GM18858 (cell line): ENCODE data around the gene CD72.
"Not testable (repeated sequence)": the region's sequence is repeated elsewhere in the genome, so short reads cannot be mapped to it uniquely, and the experiment has no call there.

Experiments
- ATAC-seq: cut with Tn5 transposase; IDR thresholded peaks from one replicate; pipeline ENCODE4 v1.9.1; 2021; ENCODE audit not compliant: unreplicated experiment

CD72 gene

DNA sequence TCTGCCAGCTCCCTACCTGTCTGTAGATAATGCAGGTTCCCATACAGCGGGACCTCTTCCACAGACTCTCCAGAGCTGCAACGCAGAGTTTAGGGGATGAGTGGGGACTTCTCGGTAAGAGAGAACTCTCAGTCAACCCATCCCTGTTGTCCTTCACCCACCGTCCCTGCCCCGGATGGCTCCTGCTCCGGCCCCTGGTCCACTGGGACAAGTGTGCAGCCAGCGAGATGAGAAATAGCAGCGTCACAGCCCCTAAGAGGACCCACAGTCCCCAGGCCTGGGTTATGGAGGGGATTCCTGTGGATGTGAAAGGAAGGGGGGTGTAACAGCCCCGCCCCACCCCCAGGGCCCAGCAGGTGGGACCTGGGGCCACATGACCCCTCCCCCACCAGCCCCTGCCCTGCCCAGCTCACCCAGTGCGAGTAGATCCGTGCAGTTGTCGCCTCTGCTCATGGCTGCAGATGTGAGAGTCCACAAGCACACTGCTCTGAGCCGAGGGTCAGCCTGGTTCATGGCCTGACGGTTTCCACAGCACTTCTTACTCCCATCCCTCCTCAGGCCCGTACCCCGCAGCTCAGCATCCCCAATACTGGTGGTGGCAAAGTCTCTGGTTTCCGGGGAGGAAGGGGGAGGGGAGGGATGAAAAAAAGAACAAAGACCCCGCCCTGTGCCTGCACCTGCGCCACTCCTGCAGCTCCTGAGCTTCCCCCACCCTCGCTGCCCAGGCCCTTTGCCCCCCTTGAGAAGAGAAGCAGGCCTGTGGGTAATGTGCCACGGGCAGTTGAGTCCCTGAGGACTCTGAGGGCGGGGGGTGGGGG lies 32.3 kb upstream of the CD72 start, which contains the start of gene SIT1:
TSS of gene SIT1 (minus strand) at position 591 of the 818 bp plus-strand sequence. CDS start at position 513, 78 bp downstream.
- ATAC-seq: no peak

DNA sequence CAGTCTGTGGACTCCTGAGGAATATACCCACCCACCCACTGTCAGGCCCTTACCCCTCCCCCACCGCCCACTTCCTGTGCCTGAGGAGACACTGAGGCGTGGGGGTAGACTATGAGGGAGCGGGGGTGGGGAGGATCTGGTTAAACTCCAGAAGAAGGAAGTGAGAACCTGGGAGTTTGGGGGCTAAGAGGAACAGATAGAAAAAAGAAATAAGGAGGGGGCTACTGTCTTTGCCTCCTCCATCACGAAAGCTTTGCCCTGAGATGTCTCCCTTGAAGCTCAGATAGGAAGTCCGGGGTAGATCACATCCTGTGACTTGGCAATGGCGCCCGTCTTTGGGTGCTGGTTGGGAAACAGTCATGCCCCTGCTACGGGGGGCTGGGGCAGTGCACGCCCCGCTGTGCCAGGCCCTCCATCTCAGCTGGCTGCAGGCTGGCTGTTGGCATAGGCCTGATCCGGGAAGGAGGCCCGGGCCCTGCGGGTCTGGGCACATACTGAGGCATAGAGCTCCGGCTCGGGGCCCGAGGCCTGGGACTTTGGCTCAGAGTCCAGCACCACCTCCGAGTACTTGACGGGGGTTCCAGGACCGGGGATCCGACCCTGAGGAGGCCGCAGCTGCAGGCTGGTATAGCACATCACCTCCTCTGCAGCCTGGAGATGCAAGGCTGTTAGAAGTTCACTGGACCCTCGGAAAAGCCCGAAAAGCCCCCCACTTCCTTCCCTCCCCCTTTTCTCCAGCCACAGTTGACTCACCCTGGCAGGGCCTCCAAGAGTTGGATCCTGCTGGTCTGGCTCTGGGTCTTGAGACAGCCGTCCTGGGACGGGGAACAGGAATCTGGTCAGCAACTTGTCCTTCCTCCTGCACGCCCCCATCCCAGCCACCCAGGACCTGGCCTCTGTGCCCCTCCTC lies 31.5 kb upstream of the CD72 start:
- no peak for ATAC-seq

DNA sequence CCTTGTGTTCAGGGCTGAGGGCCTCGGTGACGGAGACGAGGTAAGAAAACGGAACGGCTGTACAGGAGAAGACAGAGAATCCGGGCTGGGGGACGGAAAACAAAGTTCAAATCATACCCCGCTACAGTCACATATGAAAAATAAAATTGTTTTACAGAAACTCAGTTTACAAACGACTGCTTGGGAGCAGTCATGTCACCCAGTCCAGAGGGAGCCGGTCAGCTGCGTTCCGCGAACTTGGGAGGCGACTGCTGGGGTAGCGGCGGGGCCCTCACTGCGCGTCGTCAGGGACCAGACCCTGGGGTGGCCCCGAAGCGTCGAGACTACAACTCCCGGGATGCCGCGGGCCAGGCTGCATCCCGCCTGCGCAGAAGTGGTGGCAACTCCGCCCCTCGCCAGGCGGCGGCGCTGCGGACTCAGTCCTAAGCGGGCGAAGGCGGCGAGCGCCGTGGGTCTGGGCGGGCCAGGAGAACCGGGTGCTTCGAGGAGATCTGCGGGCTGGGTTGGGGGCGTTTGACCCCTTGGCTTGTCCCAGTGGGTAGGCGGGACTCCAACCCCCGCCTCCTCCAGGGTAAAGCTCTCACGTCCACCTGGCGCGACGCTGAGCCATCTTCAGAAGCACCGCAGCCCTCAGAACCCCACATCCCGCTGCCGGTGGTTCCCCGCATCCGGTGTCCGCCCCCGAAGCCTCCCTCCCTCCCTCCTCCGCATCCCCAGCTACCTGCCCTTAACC lies 28.5 kb upstream of the CD72 start:
- ATAC-seq: peak; percentile 67

DNA sequence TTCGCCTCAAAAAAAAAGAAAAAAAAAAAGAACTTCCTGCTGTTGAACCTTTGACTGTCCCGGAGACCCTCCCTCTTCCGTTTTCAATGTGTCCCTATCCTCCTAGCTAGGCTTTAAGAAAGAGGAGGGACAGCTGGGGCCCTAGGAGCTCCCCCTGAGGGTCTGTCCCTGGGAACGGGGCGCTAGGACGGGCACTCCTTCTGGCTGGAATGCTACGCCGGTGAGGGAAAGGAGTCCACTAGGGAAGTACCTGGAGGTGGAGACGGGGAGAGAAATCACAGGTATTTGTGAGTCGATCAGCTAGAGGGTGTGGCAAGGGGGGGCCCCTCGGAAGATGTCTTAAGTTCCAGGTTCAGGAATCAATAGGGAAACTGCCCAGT lies 27.9 kb upstream of the CD72 start:
- peak; percentile 9 for ATAC-seq

DNA sequence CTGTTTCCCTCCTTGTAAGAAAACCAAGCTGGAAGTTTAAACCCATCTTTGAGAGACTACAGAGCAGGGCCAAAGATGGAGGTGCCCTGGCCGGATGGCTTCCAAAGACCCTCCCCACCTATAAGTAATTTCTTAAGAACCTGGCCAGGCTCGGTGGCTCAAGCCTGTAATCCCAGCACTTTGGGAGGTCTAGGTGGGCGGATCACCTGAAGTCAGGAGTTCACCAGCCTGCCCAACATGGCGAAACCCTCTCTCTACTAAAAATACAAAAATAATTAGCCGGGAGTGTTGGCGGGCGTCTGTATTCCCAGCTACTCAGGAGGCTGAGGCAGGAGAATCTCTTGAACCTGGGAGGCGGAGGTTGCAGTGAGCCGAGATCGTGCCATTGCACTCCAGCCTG lies 27.5 kb upstream of the CD72 start:
- not testable (repeated sequence) for ATAC-seq

DNA sequence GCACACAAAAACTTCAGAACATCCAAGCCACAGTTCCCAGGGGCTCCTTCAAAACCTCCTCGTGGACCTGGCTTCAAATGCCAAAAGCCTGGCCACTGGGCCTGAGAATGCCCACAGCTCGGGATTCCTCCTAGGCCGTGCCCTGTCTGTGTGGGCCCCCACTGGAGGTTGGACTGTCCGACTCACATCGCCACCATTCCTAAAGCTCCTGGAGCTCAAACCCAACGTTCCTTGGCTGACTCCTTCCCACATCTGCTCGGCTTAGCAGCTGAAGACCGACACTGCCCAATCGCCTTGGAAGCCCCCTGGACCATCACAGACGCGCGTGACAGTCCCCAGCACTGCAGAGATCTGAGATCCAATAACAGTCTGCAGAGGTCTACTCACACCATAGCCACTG lies 24.8 kb upstream of the CD72 start:
- no peak for ATAC-seq

DNA sequence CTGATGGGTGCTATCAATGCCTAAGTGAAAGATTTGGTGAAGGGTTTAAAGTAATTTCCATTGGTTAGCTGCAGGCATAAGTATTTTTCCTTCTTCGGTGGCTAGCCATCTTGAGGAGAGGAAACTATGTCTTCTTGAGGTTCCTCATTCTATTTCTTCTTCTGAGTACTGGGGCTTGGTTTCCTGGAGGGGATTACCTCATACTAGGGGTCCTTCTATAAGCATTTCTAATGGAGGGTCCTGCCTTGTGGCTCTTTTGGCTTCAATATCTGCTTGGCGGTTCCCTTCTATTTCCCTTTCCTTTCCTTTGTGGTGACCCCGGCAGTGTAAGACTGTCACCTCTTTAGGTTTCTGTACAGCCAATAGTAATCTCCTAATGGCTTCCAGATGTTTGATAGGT lies 23.3 kb upstream of the CD72 start:
- not testable (repeated sequence) for ATAC-seq

DNA sequence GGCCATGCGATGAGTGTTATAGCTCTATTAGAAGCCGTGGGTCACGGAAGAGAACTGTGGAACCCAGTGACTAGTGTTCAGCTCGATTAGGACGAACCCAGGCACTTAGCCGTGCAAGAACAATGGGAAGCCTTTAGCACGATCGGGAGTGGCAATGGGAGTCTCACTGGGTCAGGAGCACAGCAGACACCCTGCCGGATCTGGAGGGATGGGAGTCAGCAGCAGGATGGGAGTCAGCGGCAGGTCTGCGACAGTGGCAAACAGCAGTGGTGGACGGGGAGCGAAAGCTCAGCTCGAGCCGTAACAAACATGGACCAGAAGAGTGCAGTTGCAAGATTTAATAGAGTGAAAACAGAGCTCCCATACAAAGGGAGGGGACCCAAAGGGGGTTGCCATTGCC lies 22.2 kb upstream of the CD72 start:
- ATAC-seq: not testable (repeated sequence)

DNA sequence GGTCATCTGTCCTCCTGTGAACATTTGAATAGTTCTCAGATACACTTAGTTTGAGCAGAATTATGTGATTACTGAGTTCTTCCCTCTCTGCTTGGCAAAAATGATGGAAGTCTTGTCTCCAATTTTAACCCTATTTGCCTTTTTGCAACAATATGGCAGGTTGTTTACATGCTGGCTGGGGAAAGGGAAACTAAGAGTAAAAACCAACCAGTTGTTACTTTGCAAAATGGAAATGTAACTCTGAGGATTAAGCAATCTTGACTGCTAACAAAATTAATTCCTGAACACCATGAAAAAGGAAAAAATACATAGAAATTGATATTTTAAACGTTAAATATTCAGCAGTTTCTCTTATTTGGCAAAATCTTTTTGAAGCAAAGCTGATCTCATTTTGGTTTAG lies 21.4 kb upstream of the CD72 start:
- no peak for ATAC-seq

DNA sequence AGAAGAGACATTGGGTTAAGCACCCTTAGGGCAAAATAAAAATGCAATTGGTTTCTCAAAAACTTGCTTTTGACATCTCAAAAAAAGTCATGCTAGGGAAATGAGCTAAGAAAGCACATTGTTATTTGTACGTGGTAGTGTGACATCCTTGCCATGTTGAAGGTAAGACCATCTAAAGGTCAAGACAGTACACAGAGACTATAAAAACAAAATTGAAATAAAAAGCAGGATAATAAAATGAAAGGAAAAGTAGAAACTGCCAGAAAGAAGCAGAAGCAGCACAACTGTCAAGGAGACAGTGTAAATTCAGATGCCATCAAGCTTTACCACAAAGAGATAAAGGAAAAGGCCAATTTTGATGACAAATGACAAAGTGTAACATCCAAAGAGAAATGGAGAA lies 21.0 kb upstream of the CD72 start:
- not testable (repeated sequence) for ATAC-seq

DNA sequence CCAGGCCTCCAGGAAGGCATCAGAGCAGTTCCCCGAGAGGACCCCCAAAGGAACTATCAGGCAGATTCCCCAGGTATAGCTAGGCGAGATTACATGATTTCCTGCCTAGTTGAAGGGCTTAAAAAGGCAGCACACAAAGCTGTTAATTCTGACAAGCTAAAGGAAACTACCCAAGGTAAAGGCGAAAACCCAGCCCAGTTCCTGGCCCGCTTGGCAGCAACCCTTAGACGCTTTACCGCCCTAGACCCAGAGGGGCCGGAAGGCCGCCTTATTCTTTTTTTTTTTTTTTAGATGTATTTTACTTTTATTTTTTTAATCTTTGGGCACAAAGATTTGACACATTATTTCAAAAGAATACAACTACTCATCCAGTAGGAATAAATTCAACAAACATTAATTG lies 20.5 kb upstream of the CD72 start:
- ATAC-seq: not testable (repeated sequence)

DNA sequence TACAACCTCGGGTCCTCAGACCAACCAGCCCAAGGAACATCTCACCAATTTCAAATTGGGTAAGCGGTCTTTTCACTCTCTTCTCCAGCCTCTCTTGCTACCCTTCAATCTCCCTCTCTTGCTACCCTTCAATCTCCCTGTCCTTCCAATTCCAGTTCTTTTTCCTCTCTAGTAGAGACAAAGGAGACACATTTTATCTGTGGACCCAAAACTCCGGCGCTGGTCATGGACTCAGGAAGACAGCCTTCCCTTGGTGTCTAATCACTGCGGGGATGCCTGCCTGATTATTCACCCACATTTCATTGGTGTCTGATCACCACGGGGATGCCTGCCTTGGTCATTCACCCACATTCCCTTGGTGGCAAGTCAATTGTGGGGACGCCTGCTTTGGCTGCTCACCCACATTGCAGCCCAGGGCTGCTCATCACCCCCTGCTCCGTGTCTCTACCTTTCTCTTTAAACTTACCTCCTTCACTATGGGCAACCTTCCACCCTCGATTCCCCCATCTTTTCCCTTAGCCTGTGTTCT lies 19.3 kb upstream of the CD72 start:
- not testable (repeated sequence) for ATAC-seq

DNA sequence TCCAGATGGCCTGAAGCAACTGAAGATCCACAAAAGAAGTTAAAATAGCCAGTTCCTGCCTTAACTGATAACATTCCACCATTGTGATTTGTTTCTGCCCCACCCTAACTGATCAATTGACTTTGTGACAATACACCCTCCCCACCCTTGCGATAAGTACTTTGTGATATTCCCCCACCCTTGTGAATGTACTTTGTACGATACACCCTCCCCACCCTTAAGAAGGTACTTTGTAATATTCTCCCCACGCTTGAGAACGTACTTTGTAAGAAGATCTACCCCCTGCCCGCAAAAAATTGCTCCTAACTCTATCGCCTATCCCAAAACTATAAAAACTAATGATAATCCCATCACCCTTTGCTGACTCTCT lies 18.6 kb upstream of the CD72 start:
- ATAC-seq: not testable (repeated sequence)

DNA sequence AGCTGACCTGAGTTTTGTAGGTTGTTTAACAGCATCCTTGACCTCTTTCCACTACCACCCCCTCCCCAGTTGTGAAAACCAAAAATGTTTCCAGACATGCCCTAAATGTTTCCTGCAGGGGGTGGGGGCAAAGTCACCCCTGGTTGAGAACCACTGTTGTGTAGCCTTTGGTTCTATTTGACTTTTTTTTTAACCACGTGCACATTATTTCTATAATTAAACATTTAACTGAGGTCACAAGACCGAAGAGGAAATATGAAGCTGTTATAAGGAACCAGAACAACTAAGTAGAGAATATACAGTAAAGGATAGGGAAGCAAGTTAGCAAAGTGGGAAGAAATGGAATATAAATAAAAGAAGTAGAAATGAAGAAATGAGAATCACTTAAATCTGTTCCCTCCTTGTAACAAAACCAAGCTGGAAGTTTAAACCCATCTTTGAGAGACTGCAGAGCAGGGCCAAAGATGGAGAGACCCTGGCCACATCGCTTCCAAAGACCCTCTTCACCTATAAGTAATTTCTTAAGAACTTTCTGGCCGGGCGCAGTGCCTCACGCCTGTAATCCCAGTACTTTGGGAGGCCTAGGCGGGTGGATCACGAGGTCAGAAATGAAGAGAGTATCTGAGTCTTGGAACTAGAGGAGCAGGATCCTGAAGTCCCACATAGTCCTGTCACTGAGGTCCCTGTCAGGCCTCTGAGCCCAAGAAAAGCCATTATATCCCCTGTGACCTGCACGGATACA lies 18.1 kb upstream of the CD72 start:
- ATAC-seq: no peak

DNA sequence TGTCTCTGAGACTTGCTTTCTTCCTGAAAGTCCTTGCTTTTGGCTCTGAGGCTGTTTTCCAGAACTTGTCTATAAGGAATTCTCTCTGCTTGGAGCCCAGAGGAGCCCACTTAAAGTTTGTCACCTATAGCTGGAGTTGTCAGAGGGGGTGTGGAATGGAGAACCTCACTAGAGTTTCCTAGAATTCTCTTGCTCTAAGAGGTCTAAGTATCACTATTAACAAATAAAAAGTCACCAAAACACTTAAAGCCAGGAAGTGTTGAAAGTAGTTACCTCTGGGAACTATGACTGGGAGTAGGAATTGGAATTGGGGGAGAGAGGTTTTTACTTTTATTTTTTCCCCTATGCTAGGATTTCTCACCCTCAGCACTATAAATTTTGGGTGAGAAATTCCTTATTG lies 17.5 kb upstream of the CD72 start:
- no peak for ATAC-seq

DNA sequence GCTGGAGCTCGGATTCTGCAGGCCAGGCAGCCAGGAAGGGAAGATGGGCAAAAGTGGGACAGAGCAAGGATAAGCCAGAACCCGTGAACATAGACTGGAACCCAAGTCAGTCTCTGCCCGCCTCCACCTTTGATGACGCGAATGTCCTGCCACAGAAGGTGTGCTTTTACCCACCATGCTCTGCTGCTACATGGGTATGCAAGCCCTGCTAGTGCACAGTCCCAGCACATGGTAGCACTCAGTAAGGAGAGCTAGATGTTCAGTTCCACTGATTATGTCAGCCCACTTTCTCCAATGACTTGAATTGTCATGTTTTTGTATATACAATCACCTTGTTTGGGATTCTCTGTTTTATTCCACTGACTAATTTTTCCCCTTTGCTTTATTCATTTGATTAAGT lies 11.4 kb upstream of the CD72 start:
- ATAC-seq: no peak

DNA sequence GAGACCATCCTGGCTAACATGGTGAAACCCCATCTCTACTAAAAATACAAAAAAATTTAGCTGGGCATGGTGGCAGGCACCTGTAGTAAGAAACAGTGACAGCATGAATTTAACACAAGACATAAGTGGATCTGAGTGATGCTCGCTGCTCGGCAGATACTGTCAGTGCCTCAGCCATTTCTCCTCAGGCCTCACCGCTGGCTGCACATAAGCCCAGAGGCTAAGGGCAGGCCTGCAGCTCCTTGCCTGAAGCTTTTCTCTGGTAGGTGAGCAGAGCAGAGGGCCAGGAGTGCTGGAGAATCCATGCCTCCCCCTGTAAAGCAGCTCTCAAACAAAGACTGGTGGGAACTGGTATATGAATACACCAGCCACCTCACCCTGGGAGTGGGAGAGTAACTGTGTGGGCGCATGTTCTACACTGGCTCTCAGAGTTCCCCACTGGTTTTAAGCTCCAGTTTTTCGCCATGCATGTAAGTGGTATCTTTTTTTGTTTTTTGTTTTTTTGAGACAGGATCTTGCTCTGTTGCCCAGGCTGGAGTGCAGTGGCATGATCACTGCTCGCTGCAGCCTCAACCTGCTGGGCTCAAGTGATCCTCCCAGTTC lies 10.3 kb upstream of the CD72 start:
- no peak for ATAC-seq

DNA sequence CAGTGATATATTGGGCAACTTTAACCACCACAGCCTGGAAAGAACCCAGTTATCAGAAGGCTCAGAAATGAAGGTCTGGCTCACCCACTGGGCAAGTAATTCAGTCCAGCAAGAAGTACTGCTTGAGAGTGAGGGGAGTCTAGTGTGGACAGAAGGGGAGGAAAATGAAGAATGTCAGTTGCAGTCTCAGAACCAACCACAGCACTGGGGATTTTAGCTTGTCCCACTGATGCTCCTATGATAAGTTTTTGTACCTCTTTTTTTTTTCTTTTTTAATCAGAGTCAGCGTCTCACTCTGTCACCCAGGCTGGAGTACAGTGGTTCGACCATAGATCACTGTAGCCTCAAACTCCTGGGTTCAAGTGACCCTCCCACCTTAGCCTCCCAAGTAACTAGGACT lies 9.4 kb upstream of the CD72 start:
- no peak for ATAC-seq

DNA sequence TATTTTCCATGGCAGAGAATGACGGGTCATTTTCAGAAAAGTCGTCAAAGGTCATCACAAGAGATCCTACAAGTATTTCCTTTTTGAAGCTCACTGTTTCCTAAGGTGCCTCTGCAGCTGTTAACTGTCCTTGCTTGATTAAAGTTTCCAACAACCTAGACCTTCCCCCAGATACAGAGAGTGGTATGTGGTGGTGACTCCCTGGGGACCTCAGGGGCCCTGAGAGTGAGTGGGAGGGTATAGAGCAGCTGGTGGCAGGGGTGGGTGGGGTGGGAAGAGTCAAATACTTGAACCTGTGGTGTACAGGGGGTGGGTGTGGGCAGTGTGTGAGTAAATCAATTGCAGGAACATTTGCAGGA lies 1.6 kb upstream of the CD72 start:
- ATAC-seq: peak; percentile 50
